ENCODE results near the gene ATP8B3.

DNA sequence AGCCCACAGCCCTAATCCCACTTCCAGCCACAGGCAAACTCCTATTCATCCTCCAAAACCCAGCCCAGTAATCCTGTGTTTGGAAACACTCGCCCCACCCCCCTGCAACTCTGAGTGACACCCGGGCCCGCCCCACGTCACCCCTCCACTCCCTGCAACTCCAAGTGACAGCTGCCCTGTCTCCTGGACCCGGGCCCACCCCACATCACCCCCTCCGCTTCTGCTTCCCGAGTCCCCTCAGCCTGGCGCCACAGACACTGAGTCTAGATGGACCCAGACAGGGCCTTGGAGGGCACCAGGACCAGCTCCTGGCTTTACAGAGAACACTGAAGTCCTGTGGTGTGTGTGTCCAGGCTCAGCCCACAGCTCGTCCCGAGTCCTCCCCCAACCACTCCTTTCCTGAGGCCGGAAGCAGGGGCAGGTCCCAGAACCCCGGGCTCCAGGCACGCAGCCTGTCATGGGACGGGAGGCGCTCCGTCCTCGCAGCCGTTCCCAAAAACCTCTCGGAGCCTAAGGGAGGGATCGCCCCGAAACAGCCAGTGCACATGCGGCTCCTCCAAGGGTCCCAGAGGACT is 28.6 kb upstream of the ATP8B3 start:
- TF ChIP-seq POLR2A (IDR thresholded peaks at IDR 0.05): no peak
- TF ChIP-seq, protein P1, sequence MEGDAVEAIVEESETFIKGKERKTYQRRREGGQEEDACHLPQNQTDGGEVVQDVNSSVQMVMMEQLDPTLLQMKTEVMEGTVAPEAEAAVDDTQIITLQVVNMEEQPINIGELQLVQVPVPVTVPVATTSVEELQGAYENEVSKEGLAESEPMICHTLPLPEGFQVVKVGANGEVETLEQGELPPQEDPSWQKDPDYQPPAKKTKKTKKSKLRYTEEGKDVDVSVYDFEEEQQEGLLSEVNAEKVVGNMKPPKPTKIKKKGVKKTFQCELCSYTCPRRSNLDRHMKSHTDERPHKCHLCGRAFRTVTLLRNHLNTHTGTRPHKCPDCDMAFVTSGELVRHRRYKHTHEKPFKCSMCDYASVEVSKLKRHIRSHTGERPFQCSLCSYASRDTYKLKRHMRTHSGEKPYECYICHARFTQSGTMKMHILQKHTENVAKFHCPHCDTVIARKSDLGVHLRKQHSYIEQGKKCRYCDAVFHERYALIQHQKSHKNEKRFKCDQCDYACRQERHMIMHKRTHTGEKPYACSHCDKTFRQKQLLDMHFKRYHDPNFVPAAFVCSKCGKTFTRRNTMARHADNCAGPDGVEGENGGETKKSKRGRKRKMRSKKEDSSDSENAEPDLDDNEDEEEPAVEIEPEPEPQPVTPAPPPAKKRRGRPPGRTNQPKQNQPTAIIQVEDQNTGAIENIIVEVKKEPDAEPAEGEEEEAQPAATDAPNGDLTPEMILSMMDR (IDR thresholded peaks at IDR 0.05): no peak
